Stimulated activated naive CD8-positive, alpha-beta T cell treated with anti-CD3 and anti-CD28 coated beads, Interleukin-15, Interleukin-2, amounts not matched to agents 100 ng/mL and 50 ng/mL, for 24 hours (primary cell): ENCODE results near the gene DISC1.
"Not testable (repeated sequence)": the region's sequence is repeated elsewhere in the genome, so short reads cannot be mapped to it uniquely, and the experiment has no call there.

Experiments
- H3K27ac Mint-ChIP-seq: one replicate; pipeline ENCODE4 v1.8.0; 2021; ENCODE audit warnings: mild to moderate bottlenecking, mixed read lengths
- H3K27me3 Mint-ChIP-seq: one replicate; pipeline ENCODE4 v1.8.0; 2021; ENCODE audit warnings: mixed read lengths
- H3K36me3 Mint-ChIP-seq: one replicate; pipeline ENCODE4 v1.8.0; 2021; ENCODE audit warnings: low read depth, mixed read lengths
- H3K4me1 Mint-ChIP-seq: one replicate; pipeline ENCODE4 v1.8.0; 2021; ENCODE audit warnings: low read depth, mixed read lengths
- H3K4me3 Mint-ChIP-seq: one replicate; pipeline ENCODE4 v1.8.0; 2021; ENCODE audit warnings: mild to moderate bottlenecking, mixed read lengths
- H3K9me3 Mint-ChIP-seq: one replicate; pipeline ENCODE4 v1.8.0; 2021; ENCODE audit warnings: mixed read lengths

The DISC1 gene

DNA sequence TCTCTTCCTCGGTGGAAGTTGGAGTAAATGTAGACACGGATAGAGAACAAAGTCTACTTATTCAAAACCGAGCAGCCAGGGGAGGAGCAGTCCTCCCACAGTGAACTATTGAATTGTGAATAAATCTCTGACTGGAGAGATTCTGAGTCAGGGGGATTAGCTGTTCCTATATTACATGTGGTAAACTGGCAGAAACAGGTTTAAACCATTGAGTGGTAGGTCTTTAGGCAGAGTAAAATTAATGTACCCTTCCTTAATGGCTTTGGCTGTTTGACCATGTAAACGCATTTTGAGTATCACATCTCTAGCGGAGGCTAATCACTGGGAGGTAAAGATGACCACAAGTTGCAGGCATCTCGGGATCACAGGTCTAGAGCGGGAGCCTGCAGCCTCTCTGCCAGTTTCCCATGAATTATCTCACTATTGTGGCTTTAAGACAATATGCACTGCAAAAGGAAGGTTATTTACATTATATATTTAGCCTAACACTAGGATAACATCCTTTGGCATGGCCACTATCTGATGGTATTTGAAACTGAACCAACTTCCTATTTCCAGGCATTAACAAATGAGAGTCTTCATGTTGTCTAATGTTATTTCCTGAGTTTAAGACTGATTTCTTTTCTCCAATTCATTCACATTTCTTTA, 7.9 kb upstream of the DISC1 start:
- no peak overlapping the region for H3K27ac Mint-ChIP-seq
- peaks cover 11% of the 10 kb centered on the region for H3K27me3 Mint-ChIP-seq
- H3K4me3 Mint-ChIP-seq, result no peak overlapping the region
- H3K36me3 Mint-ChIP-seq, result peaks cover 11% of the 10 kb centered on the region
- peaks cover 17% of the 10 kb centered on the region for H3K4me1 Mint-ChIP-seq
- H3K9me3 Mint-ChIP-seq, result peaks cover 10% of the 10 kb centered on the region

DNA sequence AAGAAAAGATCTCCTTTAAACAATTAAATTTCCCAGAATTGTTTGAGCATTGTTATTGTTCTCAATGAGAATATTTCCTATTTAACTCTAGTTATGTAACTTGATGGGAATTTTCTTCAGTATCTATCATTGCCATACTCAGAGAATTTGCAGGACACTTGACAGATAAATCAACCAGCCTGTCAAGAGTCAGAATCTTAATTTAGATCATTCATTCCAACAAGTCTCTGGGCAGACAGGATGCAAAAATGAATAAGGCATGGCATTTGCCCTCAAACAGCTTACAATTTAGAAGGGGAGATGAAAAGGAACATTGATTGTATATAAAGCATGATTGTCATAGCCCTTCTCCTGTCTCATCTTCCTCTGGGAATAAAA, 7.3 kb upstream of the DISC1 start:
- Mint-ChIP-seq H3K4me3 (no peak overlapping the region), H3K27me3 (peaks cover 12% of the 10 kb centered on the region), H3K4me1 (peaks cover 12% of the 10 kb centered on the region)

DNA sequence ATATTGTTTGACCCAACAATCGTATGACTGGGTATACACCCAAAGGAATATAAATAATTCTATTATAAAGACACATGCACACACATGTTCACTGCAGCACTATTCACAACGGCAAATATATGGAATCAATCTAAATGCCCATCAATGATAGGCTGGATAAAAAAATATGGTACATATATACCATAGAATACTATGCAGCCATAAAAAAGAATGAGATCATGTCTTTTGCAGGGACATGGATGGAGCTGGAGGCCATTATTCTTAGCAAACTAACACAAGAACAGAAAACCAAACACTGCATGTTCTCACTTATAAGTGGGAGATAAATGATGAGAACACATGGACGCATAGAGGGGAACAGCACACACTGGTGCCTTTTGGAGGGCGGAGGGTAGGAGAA, 1.5 kb upstream of the DISC1 start:
- not testable (repeated sequence) for H3K4me3 Mint-ChIP-seq, H3K9me3 Mint-ChIP-seq, H3K36me3 Mint-ChIP-seq, H3K27ac Mint-ChIP-seq
- Mint-ChIP-seq H3K4me1 (peaks cover 30% of the 10 kb centered on the region), H3K27me3 (peaks cover 14% of the 10 kb centered on the region)

More for the DNA sequence above, 7.3 kb upstream of the DISC1 start:
- Mint-ChIP-seq H3K9me3 (peaks cover 5% of the 10 kb centered on the region), H3K27ac (no peak overlapping the region), H3K36me3 (peaks cover 7% of the 10 kb centered on the region)

DNA sequence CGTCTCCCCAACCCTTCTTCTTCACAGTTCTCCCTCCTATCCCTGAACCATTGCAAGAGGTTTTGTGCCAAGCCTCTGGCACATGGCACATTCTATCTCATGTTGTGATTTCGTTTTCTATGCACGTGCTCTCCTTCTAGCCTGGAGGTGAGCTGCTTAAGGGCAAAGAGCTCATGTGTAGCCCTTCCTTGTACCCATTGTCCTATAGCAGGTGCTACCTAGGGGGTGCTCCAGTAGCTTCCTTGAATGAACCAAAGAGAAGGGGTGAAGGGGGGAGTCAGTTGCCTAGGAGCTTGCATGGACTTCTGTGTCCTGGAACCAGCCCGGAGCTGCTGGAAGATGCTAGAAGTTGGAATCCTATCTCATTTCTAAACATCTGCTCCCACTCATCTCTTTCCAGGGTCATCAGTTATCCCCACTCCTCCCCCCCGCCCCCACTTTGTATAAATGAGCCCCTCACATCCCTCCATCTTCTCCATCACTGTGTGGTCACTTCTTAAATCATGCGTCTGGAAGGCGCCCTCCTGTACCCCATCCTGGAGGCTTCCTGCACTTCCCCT, 535 bp upstream of the DISC1 start:
- Mint-ChIP-seq H3K27me3 (peaks cover 14% of the 10 kb centered on the region), H3K27ac (peak overlapping the region; percentile 83), H3K4me1 (peaks cover 30% of the 10 kb centered on the region), H3K9me3 (no peaks in the 10 kb centered on the region), H3K36me3 (no peaks in the 10 kb centered on the region), H3K4me3 (peak overlapping the region; percentile 92)

DNA sequence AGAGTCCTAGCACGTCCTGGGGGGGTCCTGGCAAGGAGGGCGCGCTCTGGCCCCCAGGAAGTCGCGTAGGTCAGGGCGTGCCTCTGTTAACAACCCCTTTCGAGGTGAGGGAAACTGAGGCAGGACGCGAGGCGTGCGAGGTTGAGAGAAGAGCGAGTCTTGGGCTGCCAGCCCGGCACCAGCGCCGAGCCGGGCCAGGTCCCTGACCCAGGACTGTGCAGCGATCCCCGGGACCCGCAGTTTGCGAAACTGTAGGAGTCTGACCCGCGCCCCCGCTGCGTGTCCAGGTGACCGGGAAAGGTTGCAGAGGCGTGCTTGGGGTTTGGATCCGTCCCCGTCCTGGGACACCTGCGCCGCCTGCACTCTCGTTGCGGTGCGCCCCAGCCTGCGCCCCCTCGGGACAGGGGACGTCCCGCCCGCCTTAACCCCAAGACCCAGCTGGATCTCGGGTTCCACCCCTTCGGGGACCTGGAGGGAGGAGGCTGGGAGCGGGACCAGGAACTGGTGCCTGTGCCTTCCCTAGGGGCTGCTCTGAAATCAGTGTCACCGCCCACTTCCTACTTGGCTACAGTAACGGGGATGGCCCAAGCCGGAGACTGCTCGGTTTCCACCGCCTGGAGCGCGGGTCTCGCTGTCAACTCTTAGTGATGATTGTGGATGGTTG, 493 bp downstream of the DISC1 start:
- H3K36me3 Mint-ChIP-seq, result no peaks in the 10 kb centered on the region
- H3K4me1 Mint-ChIP-seq, result peaks cover 30% of the 10 kb centered on the region
- no peak overlapping the region for H3K27ac Mint-ChIP-seq
- H3K4me3 Mint-ChIP-seq, result peak overlapping the region; percentile 92
- peaks cover 9% of the 10 kb centered on the region for H3K27me3 Mint-ChIP-seq
- no peaks in the 10 kb centered on the region for H3K9me3 Mint-ChIP-seq

DNA sequence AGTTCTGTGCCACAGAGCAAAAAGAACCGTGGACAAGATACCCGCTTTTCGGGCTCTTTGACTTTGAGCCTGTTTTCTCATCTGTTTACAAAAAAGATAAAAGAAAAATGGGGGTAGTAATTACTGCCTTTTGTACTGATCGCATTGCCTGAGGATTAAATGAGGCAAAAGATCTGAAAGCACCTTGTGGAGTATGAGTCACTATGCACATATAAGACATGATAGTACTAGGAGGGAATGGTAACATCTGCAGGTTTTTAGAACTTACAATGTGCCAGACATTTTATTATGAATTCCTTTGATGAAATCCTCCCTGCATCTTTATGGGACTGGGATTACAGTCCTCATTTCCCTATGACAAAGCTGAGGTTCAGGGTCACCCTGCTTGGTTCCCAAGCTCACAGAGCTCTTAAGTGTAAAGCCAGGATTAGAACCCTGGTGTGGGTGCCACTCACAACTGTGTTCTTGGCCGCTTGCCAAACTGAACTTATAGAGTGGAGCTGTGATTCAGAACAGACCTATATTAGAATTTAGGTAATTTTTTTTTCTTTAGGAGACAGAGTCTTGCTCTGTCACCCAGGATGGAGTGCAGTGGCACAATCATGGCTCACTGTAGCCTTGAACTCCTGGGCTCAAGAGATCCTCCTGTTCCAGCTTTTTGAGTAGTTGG, 1.8 kb downstream of the DISC1 start:
- H3K4me1 Mint-ChIP-seq, result peaks cover 30% of the 10 kb centered on the region
- H3K36me3 Mint-ChIP-seq, result no peaks in the 10 kb centered on the region
- H3K27me3 Mint-ChIP-seq, result peaks cover 3% of the 10 kb centered on the region
- no peak overlapping the region for H3K27ac Mint-ChIP-seq
- H3K4me3 Mint-ChIP-seq, result peak overlapping the region; percentile 92
- H3K9me3 Mint-ChIP-seq, result no peaks in the 10 kb centered on the region

DNA sequence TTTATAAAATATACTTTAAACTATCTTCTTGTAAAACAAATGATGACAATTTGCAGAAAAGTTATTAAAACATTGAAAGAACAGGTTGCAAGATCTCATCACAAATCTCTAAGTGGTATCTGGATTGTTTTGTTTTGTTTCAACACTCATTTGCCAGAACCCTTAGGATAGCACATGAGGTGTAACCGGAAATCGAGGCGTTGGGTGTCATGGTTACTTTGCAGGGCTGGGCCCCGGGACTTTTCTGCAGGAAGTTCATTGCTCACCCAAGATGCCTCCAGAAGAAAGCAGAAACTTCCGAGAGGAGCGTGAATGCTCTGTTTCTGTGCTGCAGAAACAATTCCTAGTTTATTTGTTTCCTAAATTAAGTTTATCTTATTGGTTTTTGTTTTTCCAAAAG, 2.5 kb downstream of the DISC1 start:
- Mint-ChIP-seq H3K9me3 (no peaks in the 10 kb centered on the region), H3K4me3 (no peak overlapping the region), H3K4me1 (peaks cover 30% of the 10 kb centered on the region), H3K27ac (no peak overlapping the region), H3K36me3 (no peaks in the 10 kb centered on the region), H3K27me3 (peaks cover 3% of the 10 kb centered on the region)

DNA sequence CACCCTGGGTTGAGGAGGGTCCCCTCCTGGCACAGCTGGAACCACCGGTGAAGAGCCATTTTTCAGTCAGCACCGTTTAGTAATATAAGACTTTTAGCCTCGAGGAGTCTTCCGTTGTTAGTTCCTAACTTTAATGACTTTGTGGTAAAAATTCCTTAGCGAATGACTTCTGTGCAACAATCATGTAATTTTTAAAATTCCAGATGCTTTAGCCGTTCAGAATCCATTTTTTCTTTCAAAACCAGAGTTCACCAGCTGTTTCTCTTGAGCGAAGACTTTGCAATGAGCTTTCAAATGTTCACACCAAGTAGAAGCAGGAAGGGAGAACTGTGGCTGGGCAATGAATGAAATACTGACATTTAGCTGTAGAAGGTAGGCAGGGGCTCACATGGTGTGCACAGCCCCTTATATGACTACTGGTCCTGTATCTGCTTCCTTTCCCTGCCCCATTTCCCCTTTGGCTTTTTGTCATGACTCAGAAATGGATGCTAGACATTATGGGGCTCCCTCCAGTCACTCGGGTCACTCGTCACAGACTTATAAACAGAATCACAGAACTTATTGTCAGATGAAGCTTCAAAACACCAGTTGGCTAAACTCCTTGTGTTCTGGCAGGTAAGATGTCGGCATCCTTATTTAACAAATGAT, 4.1 kb downstream of the DISC1 start:
- Mint-ChIP-seq H3K4me1 (peaks cover 29% of the 10 kb centered on the region), H3K27me3 (no peaks in the 10 kb centered on the region), H3K9me3 (no peaks in the 10 kb centered on the region), H3K36me3 (no peaks in the 10 kb centered on the region), H3K4me3 (no peak overlapping the region), H3K27ac (peak overlapping the region; percentile 24)

DNA sequence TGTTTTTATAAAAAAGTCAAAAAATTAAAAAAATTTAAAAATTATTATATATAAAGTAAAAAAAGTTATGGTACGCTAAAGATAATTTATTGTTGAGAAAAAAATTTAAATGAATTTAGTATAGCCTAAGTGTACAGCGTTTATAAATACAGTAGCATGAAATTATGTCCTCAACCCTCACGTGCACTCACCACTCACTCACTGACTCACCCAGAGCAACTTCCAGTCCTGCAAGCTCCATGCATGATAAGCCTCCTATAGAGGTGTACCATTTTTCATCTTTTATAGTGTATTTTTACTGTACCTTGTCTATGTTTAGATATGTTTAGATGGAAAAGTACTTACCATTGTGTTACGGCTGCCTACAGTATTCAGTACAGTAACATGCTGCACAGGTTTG, 5.1 kb downstream of the DISC1 start:
- H3K27me3 Mint-ChIP-seq, result no peaks in the 10 kb centered on the region
- no peaks in the 10 kb centered on the region for H3K36me3 Mint-ChIP-seq
- no peak overlapping the region for H3K27ac Mint-ChIP-seq
- no peaks in the 10 kb centered on the region for H3K9me3 Mint-ChIP-seq
- no peak overlapping the region for H3K4me3 Mint-ChIP-seq
- H3K4me1 Mint-ChIP-seq, result peaks cover 20% of the 10 kb centered on the region

DNA sequence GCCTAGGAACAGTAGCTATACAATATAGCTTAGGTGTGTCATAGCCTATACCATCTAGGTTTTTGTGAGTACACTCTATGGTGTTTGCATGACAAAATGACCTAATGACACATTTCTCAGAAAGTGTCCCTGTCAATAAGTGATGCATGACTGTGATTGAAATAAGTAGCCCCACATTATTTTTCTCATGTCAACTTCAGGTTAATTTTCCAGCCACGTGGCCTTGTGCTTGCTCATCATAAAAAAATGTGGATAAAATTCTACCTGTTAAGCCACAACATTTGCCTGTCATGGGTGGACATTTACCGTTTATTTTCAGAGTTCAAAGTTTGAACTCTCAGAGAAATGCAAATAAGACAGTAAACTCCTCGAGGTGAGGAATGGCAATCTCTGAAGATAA, 5.5 kb downstream of the DISC1 start:
- no peaks in the 10 kb centered on the region for H3K9me3 Mint-ChIP-seq

DNA sequence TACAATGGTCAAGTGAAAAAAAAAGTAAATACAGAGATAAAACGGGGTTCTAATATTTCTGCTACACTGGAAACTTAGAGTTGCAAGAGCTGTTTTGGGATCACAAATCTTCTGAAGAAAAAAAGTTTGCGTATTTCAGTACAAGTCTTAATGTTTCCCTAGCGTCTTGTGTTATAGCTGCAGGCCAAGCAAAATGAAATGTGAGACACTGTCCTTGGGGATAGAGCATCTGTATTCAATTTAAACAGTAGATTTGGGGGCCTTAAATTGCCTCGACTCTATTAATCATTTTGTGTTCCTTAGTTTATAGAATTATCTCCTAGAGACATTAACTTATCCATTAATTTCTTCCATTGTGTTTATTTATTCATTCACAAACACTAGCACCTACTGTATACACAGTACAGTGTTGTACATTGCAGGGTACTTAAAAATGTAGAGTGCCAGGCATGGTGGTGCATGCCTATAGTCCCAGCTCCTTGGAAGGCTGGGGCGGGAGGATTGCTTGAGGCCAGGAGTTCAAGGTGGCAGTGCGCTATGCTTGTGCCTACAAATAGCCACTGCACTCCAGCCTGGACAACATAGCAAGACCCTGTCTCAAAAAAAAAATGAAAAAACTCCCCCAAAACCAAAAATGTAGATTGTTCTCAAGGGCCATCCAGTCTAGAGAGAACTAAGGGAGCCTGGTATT, 7.9 kb downstream of the DISC1 start:
- no peaks in the 10 kb centered on the region for H3K27me3 Mint-ChIP-seq
- no peak overlapping the region for H3K27ac Mint-ChIP-seq
- H3K4me3 Mint-ChIP-seq, result no peak overlapping the region
- peaks cover 8% of the 10 kb centered on the region for H3K9me3 Mint-ChIP-seq
- peaks cover 8% of the 10 kb centered on the region for H3K36me3 Mint-ChIP-seq
- H3K4me1 Mint-ChIP-seq, result peaks cover 16% of the 10 kb centered on the region

More for the DNA sequence above, 5.5 kb downstream of the DISC1 start:
- Mint-ChIP-seq H3K27ac (no peak overlapping the region), H3K36me3 (no peaks in the 10 kb centered on the region), H3K27me3 (no peaks in the 10 kb centered on the region), H3K4me1 (peaks cover 20% of the 10 kb centered on the region), H3K4me3 (no peak overlapping the region)

DNA sequence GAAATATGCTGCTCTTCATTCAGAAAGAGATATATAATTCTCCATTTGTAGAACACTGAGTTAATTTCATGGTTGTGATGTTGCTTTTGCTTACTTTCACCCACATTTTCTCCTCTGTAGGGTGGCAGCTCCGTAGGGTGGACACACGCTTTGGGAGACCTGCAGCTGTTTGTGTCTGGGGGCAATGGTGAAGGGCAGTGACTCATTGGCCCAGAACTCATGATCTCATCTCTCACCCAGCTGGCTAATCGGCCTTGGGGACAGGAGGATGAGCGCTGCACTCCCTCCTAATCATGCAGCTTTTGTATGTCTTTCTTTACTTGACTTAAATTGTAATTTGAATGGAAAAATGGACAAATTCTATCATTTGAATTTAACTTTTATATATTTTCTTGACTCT, 9.6 kb downstream of the DISC1 start:
- Mint-ChIP-seq H3K4me3 (no peak overlapping the region), H3K27ac (no peak overlapping the region), H3K9me3 (peaks cover 8% of the 10 kb centered on the region), H3K36me3 (peaks cover 8% of the 10 kb centered on the region), H3K4me1 (peaks cover 16% of the 10 kb centered on the region), H3K27me3 (no peaks in the 10 kb centered on the region)

DNA sequence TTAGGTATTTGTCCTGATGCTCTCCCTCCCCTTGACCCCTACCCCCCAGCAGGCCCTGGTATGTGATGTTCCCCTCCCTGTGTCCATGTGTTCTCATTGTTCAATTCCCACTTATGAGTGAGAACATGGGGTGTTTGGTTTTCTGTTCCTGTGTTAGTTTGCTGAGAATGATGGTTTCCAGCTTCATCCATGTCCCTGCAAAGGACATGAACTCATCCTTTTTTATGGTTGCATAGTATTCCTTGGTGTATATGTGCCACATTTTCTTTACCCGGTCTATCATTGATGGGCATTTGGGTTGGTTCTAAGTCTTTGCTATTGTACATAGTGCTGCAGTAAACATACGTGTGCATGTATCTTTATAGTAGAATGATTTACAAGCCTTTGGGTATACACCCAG, 10.3 kb downstream of the DISC1 start:
- not testable (repeated sequence) for H3K27me3 Mint-ChIP-seq, H3K27ac Mint-ChIP-seq, H3K4me3 Mint-ChIP-seq, H3K36me3 Mint-ChIP-seq, H3K9me3 Mint-ChIP-seq
- peaks cover 16% of the 10 kb centered on the region for H3K4me1 Mint-ChIP-seq

DNA sequence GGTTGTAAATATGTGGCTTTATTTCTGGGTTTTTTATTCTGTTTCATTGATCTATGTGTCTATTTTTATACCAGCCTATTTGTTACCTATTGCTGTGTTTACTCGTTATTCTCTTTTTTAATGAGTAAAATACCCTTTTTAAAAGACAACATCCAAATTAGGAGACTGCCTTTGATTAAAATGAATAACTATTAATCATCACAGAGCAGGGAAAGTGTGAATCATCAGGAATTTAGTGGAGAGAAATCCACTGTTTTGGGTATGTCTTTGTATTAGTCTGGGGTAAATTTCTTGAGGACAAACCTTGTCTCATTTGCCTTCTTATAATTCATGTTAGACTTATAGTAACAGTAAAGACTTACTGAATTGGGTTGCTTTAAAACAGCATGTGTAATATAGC, 12.1 kb downstream of the DISC1 start:
- Mint-ChIP-seq H3K27ac (no peak overlapping the region), H3K4me3 (no peak overlapping the region), H3K9me3 (peaks cover 8% of the 10 kb centered on the region), H3K4me1 (peaks cover 16% of the 10 kb centered on the region), H3K36me3 (peaks cover 8% of the 10 kb centered on the region), H3K27me3 (no peaks in the 10 kb centered on the region)
